ENCODE measurements around the gene CHGA.

Gene CHGA

GRCh38 chr14:92906420-92906819 lies 16.5 kb upstream of the CHGA start:
- no peak for DNase-seq

DNA sequence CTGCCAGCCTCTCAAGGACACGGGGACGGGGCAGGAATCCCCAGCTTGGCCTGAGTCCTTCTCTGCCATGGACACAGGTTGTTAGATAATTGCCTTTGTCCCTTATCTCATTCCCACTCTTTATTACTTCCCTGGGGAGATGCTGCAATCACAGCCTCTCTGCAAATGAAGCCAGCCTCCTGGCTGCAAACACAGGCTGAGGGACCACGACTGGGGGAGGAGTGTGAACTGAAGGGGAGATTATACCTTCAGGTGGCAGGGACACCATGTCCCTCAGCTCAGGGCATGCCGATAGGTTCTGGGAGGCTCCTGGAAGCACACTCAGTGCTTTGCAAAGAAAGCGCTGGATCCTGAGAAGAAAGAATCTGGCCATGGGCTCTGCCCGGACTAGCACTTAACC lies 16.1 kb upstream of the CHGA start:
- DNase-seq, result no peak

- no peak for DNase-seq
Observed at GRCh38 chr14:92907316-92907911, 15.5 kb upstream of the CHGA start.

DNA sequence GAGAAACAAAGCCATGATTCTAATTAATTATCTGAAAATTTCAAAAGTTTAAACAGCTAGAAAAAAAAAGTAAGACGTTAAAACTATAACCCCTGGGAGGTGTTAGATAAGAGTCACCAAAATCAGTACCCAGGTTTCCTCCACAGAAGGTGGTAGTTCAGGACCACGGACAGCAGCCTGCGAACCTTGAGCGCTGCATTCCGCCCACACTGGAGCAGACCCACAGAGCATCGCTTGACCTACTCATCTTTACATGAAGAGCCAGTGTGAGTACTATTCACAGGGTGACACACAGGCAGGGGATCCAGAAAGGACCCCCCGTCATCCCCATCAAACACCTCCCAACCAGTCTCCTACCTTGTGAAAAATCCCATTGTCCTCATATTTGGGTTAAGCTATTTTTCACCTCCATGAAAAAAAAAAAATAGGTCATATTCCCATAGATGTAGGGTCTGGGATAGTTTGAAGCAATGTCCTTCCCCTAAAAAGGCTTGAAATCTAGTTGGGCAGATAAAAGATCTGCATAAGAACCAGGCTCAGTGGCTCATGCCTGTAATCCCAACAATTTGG lies 8.8 kb upstream of the CHGA start:
- DNase-seq, result no peak

GRCh38 chr14:92916201-92916600 lies 6.7 kb upstream of the CHGA start:
- no peak for DNase-seq

- DNase-seq, result no peak
Observed at GRCh38 chr14:92917041-92917940, 5.7 kb upstream of the CHGA start.

DNA sequence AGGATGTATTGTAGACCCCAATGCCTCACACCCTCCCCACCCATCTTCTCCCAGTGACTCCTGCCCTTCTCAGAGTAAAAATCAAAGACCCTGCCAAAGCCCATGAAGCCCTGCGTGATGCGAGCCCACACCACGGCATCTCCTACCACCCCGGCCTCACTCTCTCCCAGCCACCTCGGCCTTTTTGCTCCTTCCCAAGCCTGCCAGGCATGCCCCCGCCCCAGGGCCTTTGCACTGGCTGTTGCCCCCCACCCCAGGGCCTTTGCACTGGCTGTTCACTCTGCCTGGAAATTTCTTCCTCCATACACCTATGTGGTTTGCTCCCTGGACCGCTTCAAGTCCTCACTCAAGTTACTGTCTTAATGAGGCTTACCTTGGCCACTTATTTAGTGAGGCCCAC lies 5.0 kb upstream of the CHGA start:
- no peak for DNase-seq

DNA sequence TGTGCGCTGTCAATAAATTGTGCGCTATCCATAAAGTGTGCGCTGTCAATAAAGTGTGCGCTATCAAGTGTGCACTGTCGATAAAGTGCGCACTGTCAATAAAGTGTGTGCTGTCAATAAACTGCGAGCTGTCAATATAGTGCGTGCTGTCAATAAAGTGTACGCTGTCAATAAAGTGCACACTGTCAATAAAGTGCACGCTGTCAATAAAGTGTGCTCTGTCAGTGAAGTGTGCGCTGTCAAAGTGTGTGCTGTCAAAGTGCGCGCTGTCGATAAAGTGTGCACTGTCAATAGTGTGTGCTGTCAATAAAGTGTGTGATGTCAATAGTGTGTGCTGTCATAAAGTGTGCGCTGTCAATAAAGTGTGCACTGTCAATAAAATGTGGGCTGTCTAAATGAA lies 2.9 kb upstream of the CHGA start:
- no peak for DNase-seq

DNA sequence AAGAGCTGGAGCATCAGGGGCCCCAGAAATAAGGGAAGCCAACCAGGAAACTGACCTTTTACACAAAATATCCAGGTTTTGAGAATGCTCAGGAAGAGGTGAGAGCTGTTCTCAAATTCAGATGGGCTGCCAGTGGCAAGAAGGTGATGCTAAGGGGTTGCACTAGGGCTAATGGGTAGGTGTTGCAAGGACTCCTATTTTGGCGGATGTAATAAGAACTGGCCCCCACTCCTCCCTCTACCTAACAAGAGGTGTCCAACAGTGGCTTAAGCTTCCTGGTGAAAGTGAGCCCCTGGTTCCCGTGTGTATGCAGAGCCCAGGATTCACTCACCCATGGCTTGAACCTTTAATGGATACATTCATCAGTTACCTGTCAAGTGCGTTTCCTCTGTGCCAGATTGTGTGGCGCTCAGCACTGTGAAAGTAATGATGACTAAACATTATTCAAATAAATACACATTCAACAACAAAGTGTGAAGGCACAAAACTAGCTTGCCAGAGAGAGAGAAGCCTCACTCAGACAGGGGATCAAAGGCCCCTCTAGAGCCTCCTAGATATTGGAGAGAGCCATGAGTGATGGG lies 705 bp upstream of the CHGA start:
- peak; percentile 48 for DNase-seq

DNA sequence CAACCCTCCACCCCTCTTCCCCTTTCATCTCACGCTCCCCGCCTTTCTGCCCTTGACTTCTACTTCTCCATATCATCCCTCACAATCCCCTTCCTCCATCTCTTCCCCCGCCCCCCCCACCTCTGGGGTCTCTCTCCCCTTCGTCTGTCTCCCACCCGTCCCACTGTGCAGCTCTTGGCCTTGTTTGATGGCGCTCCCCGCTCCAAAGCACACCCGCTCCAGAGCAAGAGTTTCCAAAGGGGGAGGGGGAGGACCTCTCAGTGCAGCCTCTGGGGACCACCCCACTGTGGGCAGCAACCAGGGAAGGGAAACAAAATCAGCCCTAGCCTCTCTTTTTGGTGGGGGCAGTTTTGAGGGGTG lies 774 bp downstream of the CHGA start:
- DNase-seq, result no peak

DNA sequence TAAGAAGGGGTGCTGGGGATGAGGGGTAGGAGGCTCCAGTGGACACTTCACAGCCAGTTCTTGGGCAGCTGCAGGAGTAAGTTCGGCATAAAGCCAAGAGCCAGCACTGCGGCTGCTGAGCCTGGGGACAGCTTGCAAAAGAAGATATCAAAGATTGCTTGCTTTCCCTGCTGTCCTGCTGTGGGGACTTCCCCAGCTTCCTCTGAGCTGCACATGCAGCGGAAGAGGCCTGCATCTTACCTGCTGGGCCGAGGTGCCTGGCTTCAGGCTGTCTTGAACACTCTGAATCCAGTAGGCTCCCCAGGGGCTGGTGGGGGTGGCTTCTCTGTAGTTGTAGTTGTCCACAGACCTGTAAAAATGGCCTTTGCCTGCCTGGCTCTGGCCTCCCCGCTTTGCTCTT lies 1.3 kb downstream of the CHGA start:
- peak; percentile 44 for DNase-seq

DNA sequence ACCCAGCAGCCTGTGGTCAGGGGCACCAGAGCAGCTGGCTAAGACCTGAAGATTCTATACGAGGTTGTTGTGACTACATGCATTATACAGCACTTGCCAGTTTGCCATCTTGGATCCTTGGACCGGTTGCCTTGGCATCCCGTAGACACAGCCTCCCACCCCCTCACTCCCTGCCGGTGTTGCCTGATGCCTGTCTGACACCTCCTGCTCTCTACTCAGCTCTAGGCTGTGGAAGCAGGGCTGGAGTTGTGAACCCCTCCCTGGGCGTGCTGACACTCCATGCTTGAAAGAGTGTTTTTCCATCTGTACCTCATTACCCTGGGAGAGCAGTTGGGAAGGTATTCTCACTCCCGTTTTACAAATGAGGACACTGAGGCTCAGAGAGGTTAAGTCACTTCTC lies 2.5 kb downstream of the CHGA start:
- no peak for DNase-seq

- DNase-seq, result no peak
Observed at GRCh38 chr14:92926180-92926845, 3.4 kb downstream of the CHGA start.

DNA sequence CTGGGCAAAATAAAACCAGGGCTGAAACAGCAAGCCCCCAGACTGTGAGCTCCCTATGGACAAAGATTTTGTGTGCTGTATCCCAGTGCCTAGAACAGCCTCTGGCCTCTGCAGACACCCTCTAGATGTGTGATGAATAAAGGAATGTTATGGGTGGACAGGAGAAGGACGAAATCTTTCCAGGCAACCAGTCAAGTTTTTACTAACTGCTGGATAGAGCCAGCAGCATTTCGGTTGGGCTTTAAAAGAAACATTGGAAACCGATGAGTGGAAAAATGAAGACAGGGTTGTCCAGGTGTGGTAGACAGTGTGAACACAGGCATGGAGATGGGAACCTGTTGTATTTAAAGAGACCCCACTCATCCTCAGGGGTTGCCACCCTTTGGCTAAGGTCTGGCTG lies 4.0 kb downstream of the CHGA start:
- DNase-seq, result no peak

DNA sequence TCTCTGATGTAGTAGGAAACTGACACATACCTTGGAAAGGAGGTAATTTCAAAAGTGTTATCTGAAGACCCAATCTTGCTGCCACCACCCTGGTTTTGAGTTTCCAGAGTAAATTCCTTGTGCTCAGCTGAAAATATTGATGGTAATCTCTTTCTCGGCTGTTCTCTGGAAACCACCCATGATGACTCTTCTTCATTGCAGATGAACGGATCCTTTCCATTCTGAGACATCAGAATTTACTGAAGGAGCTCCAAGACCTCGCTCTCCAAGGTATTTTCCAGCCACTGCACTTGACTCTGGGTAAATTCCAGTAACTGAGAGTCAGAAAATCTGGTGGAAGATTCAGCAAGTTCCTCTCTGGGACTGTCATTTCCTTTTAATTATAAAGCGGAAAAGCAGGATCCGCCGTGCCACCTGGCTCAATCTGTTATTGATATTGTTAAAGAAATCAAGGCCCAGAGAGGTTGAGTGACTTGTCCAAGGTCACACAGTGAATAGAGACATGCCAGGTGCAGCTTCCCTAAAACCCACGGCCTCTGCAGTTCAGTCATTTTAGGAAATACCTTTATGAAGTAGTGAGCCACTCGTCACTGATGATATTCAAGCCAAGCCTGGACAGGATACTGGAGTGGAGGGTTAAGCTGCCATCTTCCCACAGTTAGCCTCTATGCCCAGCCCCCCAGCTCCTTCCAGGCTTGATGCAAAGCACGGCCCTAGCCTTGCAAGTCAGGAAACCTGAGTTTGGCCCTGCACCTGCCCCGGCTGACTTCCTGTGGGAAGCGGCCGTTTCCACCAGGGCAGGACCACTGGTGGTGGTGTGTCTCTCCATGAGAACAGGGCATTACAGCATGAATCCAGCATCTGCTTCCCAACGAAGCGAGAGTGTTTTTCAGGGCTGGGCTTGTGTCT lies 4.7 kb downstream of the CHGA start:
- DNase-seq, result no peak

- DNase-seq, result no peak
Observed at GRCh38 chr14:92928258-92928629, 5.3 kb downstream of the CHGA start.

- no peak for DNase-seq
Observed at GRCh38 chr14:92928961-92929688, 6.2 kb downstream of the CHGA start.

GRCh38 chr14:92929689-92930608 lies 7.0 kb downstream of the CHGA start:
- DNase-seq, result no peak

GRCh38 chr14:92930737-92931602 lies 8.0 kb downstream of the CHGA start:
- DNase-seq, result no peak
